Loucy (cell line): ENCODE measurements around the gene ABHD12.

Experiments
- CTCF ChIP-seq: fragments of 200-600 bp; sonication (generic); conservative IDR thresholded peaks from 2 replicates; pipeline ENCODE4 v1.5.1; 2014; ENCODE audit warnings: mild to moderate bottlenecking, antibody characterized with exemption, low read length
- EZH2phosphoT487 ChIP-seq: fragments of 200-600 bp; IDR thresholded peaks from 2 replicates; pipeline ENCODE4 v1.6.1; 2018; ENCODE audit warnings: antibody characterized with exemption, mild to moderate bottlenecking, moderate library complexity, borderline replicate concordance

GRCh38 chr20:25324412-25324811, 66.2 kb downstream of the ABHD12 start:
- no peak for TF ChIP-seq CTCF
- TF ChIP-seq EZH2phosphoT487: no peak
